ENCODE data around the gene FMOD.
"Not testable (repeated sequence)": the region's sequence is repeated elsewhere in the genome, so short reads cannot be mapped to it uniquely, and the experiment has no call there.

Gene FMOD

GRCh38 chr1:203325418-203326091 is 25.4 kb downstream of the FMOD start:
- peak; percentile 100 for DNase-seq

GRCh38 chr1:203325026-203325417 is 25.9 kb downstream of the FMOD start:
- DNase-seq = peak; percentile 94

GRCh38 chr1:203324105-203325025 is 26.6 kb downstream of the FMOD start:
- DNase-seq = peak; percentile 68

- DNase-seq = no peak
These were observed 27.3 kb downstream of the FMOD start for GRCh38 chr1:203323587-203323986.

GRCh38 chr1:203322500-203323179 is 28.3 kb downstream of the FMOD start:
- DNase-seq = peak; percentile 93

GRCh38 chr1:203321273-203322052 is 29.5 kb downstream of the FMOD start:
- no peak for DNase-seq

GRCh38 chr1:203320591-203321272 is 30.2 kb downstream of the FMOD start:
- peak; percentile 99 for DNase-seq

- DNase-seq = no peak
These were observed 32.7 kb downstream of the FMOD start for GRCh38 chr1:203318229-203318517.

GRCh38 chr1:203317429-203318228 is 33.3 kb downstream of the FMOD start:
- peak; percentile 63 for DNase-seq

GRCh38 chr1:203316626-203317093 is 34.3 kb downstream of the FMOD start:
- DNase-seq = no peak

GRCh38 chr1:203314025-203314759 is 36.7 kb downstream of the FMOD start:
- DNase-seq = not testable (repeated sequence)

- DNase-seq = no peak
These were observed 39.3 kb downstream of the FMOD start for GRCh38 chr1:203311368-203312301.

- DNase-seq = no peak
These were observed 42.0 kb downstream of the FMOD start for GRCh38 chr1:203308923-203309331.

- peak; percentile 55 for DNase-seq
These were observed 42.5 kb downstream of the FMOD start for GRCh38 chr1:203308328-203308922.

GRCh38 chr1:203307641-203308126 is 43.2 kb downstream of the FMOD start:
- DNase-seq = no peak

GRCh38 chr1:203306965-203307541 is 43.9 kb downstream of the FMOD start:
- DNase-seq = peak; percentile 45

- DNase-seq = peak; percentile 93
These were observed 44.6 kb downstream of the FMOD start for GRCh38 chr1:203306089-203306964.

- no peak for DNase-seq
These were observed 45.2 kb downstream of the FMOD start for GRCh38 chr1:203305809-203306088.

Data from NCI-H69 (cell line).